ENCODE results near the gene TRMT1. TPM values are rescaled to one million over a fixed set of nuclear protein-coding genes. Genes with fewer than 3 reads are reported as not detected.
A peak's percentile ranks its signal among the peaks of the same experiment; 100 is the strongest.

Gene TRMT1
- total RNA-seq, 1 experiment from 2014 or later = 106 TPM

DNA sequence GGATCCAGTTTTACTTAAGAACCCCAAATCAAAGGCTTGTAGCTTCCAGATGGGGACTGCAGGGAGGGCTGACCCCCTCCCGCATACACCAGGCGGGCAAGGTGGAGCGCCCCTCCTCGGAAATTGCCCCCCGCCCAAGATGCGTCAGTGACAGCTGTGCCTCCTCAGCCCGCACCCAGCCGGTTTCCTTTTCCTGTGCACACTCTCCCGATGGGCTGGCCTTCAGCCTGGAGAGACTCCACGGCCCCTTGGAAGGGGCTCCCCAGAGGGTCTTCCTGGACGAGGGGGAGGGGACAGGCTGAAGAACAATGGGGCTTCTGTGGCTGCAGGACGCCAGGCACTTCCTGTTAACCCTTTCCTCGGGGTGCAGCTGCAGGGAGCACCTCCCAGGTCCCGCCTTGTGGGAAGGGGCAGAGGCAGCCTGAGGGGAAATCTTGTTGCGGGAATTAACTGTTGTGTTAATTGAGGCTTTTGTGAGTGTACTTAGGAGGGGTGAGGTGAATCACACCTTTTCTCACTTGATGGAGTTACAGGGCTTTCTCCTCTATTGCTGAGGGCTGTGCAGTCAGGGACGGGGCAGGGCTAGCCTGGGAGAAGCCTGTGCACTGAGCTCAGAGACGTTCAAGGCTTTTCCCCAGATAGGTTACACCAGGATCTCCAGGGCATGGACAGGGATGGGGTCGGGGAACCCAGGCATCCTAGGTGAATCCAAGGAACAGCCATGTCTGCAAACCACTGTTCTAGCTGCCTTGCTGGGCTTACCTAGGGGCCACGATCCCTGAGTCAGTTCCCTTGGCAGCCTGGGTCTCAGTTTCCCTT is 48.0 kb upstream of the TRMT1 start (continued):
- TF ChIP-seq, protein P1, sequence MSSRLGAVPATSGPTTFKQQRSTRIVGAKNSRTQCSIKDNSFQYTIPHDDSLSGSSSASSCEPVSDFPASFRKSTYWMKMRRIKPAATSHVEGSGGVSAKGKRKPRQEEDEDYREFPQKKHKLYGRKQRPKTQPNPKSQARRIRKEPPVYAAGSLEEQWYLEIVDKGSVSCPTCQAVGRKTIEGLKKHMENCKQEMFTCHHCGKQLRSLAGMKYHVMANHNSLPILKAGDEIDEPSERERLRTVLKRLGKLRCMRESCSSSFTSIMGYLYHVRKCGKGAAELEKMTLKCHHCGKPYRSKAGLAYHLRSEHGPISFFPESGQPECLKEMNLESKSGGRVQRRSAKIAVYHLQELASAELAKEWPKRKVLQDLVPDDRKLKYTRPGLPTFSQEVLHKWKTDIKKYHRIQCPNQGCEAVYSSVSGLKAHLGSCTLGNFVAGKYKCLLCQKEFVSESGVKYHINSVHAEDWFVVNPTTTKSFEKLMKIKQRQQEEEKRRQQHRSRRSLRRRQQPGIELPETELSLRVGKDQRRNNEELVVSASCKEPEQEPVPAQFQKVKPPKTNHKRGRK (CRISPR knock-in tag; IDR thresholded peaks at IDR 0.05; ENCODE audit: borderline replicate concordance) = no peak
- TF ChIP-seq ETV6 (CRISPR knock-in tag; IDR thresholded peaks at IDR 0.05) (peak; percentile 99), SP1 (CRISPR knock-in tag; conservative IDR thresholded peaks at IDR 0.05) (peak; percentile 93), OVOL2 (CRISPR knock-in tag; IDR thresholded peaks at IDR 0.05; ENCODE audit: borderline replicate concordance) (no peak), CBFB (CRISPR knock-in tag; IDR thresholded peaks at IDR 0.05; ENCODE audit: low read depth) (no peak), NFATC4 (CRISPR knock-in tag; IDR thresholded peaks at IDR 0.05) (no peak; the same call in 1 of the 2 replicates), ZNF219 (CRISPR knock-in tag; IDR thresholded peaks at IDR 0.05; ENCODE audit: borderline replicate concordance) (peak; percentile 69; the same call in 1 of the 2 replicates), MXD4 (CRISPR knock-in tag; IDR thresholded peaks at IDR 0.05; ENCODE audit: borderline replicate concordance) (no peak), NFYB (CRISPR knock-in tag; conservative IDR thresholded peaks at IDR 0.05; ENCODE audit: low read depth) (no peak; the same call in 1 of the 2 replicates), TP53 (CRISPR knock-in tag; IDR thresholded peaks at IDR 0.05) (no peak), ZNF396 (CRISPR knock-in tag; IDR thresholded peaks at IDR 0.05; ENCODE audit: borderline replicate concordance) (no peak), ZNF416 (CRISPR knock-in tag; IDR thresholded peaks at IDR 0.05) (no peak), SMAD3 (CRISPR knock-in tag; IDR thresholded peaks at IDR 0.05; ENCODE audit: borderline replicate concordance) (no peak), NFE2L1 (CRISPR knock-in tag; IDR thresholded peaks at IDR 0.05) (peak; percentile 68; the same call in 1 of the 2 replicates), GTF2I (CRISPR knock-in tag; conservative IDR thresholded peaks at IDR 0.05) (no peak)
- TF ChIP-seq, protein P2, sequence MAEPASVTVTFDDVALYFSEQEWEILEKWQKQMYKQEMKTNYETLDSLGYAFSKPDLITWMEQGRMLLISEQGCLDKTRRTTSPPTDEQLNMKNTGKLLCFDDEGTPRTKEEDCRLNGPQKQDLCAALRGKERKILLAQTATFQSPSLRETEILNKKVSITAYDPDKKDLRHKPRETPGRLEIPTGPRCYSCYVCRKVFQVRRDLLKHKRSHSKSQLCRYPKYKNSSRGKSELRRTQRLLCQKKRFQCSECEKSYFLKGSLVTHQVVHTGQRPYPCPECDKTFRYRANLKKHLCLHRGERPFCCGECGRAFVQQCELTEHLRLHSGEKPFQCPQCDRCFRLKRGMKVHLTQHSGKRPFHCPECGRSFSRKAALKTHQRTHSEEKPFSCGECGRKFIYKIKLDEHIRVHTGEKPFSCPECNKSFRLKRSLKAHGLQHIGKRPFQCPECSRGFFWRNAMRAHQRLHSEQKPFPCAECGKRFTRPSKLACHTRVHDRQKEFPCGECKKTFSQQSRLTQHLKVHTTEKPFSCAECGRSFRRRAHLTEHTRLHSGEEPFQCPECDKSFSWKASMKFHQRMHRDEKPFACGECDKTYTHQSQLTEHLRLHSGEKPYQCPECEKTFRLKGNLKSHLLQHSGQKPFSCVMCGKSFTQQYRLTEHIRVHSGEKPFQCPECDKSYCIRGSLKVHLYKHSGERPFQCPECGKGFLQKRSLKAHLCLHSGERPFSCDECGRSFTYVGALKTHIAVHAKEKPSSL (CRISPR knock-in tag; conservative IDR thresholded peaks at IDR 0.05) = no peak
- TF ChIP-seq, protein P3, sequence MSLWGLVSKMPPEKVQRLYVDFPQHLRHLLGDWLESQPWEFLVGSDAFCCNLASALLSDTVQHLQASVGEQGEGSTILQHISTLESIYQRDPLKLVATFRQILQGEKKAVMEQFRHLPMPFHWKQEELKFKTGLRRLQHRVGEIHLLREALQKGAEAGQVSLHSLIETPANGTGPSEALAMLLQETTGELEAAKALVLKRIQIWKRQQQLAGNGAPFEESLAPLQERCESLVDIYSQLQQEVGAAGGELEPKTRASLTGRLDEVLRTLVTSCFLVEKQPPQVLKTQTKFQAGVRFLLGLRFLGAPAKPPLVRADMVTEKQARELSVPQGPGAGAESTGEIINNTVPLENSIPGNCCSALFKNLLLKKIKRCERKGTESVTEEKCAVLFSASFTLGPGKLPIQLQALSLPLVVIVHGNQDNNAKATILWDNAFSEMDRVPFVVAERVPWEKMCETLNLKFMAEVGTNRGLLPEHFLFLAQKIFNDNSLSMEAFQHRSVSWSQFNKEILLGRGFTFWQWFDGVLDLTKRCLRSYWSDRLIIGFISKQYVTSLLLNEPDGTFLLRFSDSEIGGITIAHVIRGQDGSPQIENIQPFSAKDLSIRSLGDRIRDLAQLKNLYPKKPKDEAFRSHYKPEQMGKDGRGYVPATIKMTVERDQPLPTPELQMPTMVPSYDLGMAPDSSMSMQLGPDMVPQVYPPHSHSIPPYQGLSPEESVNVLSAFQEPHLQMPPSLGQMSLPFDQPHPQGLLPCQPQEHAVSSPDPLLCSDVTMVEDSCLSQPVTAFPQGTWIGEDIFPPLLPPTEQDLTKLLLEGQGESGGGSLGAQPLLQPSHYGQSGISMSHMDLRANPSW (CRISPR knock-in tag; conservative IDR thresholded peaks at IDR 0.05; ENCODE audit: low read depth) = no peak

DNA sequence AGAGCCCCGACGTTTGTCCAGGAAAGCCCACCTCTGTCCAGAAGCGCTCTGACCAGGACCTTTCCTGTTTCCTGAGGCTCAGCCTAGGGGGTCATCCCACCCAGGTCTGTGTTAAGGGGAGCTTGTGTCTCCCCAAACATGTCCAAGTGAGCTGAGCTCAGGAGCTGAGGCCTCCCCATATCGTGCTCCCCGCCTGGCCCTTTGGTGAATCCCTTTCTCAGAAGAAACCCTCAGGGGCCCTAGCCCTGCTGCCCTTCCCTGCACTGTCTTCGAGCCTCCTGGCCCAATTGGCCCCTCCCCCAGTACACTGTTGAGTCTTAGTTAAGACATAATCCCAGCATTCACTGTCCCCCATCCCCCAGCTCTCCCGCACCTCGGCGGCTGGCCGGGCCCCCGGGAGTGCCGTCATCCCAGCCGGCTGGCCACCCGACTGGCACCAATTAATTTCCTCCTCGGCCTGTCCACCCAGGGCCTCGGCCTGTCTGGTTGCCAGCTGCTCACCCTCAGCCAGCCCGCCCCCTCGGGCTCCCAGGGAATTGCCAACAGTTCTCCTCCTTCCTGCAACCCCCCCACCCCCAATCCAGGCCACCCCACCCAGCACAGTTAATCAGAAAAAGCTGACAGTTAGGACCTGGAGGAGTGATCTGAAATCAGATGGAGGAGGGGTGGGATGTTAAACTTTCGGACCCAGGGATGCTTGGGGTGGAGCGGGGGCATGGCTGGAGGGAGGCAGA is 47.2 kb upstream of the TRMT1 start:
- Mint-ChIP-seq H3K4me1 (peaks cover 59% of the 10 kb centered on the region), H3K27ac (peak overlapping the region; percentile 100), H3K36me3 (no peaks in the 10 kb centered on the region), H3K9me3 (no peaks in the 10 kb centered on the region), H3K27me3 (ENCODE audit: low read depth) (no peaks in the 10 kb centered on the region), H3K4me3 (peak overlapping the region; percentile 69)
- ChIA-PET CTCF (interaction anchor here (0.6 to 3.5 kb wide), 10 partner anchors 9 to 634 kb away, joined by 3 to 42 read pairs (median 4); partner anchors contain the start of genes IER2, NACC1 and STX10), POLR2A (interaction anchor here (0.5 to 8.6 kb wide), 5 partner anchors 10 to 1914 kb away, joined by 3 to 167 read pairs (median 13); partner anchors contain the start of genes IER2 and STX10)
- TF ChIP-seq, protein P4, sequence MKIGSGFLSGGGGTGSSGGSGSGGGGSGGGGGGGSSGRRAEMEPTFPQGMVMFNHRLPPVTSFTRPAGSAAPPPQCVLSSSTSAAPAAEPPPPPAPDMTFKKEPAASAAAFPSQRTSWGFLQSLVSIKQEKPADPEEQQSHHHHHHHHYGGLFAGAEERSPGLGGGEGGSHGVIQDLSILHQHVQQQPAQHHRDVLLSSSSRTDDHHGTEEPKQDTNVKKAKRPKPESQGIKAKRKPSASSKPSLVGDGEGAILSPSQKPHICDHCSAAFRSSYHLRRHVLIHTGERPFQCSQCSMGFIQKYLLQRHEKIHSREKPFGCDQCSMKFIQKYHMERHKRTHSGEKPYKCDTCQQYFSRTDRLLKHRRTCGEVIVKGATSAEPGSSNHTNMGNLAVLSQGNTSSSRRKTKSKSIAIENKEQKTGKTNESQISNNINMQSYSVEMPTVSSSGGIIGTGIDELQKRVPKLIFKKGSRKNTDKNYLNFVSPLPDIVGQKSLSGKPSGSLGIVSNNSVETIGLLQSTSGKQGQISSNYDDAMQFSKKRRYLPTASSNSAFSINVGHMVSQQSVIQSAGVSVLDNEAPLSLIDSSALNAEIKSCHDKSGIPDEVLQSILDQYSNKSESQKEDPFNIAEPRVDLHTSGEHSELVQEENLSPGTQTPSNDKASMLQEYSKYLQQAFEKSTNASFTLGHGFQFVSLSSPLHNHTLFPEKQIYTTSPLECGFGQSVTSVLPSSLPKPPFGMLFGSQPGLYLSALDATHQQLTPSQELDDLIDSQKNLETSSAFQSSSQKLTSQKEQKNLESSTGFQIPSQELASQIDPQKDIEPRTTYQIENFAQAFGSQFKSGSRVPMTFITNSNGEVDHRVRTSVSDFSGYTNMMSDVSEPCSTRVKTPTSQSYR (CRISPR knock-in tag; IDR thresholded peaks at IDR 0.05) = peak; percentile 86; the same call in 1 of the 2 replicates
- no peak for TF ChIP-seq ZNF317 (CRISPR knock-in tag; IDR thresholded peaks at IDR 0.05; ENCODE audit: borderline replicate concordance, low read depth)
- TF ChIP-seq, protein P5, sequence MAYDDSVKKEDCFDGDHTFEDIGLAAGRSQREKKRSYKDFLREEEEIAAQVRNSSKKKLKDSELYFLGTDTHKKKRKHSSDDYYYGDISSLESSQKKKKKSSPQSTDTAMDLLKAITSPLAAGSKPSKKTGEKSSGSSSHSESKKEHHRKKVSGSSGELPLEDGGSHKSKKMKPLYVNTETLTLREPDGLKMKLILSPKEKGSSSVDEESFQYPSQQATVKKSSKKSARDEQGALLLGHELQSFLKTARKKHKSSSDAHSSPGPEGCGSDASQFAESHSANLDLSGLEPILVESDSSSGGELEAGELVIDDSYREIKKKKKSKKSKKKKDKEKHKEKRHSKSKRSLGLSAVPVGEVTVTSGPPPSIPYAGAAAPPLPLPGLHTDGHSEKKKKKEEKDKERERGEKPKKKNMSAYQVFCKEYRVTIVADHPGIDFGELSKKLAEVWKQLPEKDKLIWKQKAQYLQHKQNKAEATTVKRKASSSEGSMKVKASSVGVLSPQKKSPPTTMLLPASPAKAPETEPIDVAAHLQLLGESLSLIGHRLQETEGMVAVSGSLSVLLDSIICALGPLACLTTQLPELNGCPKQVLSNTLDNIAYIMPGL (CRISPR knock-in tag; IDR thresholded peaks at IDR 0.05) = peak; percentile 20; the same call in 1 of the 2 replicates
- no peak for TF ChIP-seq ZBTB21 (CRISPR knock-in tag; IDR thresholded peaks at IDR 0.05; ENCODE audit: borderline replicate concordance)
- ATAC-seq (peak; percentile 15), DNase-seq (ENCODE audit: low spot score) (peak; percentile 80)

All from WTC11 (cell line).